Measurements from ENCODE around the gene SEC14L3.

GRCh38 chr22:30438559-30438958 is 33.3 kb downstream of the SEC14L3 start:
- TF ChIP-seq CTCF (IDR thresholded peaks at IDR 0.05) (no peak), POLR2A (IDR thresholded peaks at IDR 0.05) (no peak), POLR2AphosphoS5 (IDR thresholded peaks at IDR 0.05) (no peak)
